HPDE6-E6E7 (cell line): ENCODE data around the gene SLC37A2.

ENCODE experiments used
- DNase-seq: peaks from one replicate; pipeline ENCODE4 v3.0.0; 2011; ENCODE audit warnings: missing footprints; ENCODE audit errors: extremely low spot score

Gene SLC37A2

GRCh38 chr11:125071435-125071834 is 8.3 kb downstream of the SLC37A2 start:
- DNase-seq, result no peak

DNA sequence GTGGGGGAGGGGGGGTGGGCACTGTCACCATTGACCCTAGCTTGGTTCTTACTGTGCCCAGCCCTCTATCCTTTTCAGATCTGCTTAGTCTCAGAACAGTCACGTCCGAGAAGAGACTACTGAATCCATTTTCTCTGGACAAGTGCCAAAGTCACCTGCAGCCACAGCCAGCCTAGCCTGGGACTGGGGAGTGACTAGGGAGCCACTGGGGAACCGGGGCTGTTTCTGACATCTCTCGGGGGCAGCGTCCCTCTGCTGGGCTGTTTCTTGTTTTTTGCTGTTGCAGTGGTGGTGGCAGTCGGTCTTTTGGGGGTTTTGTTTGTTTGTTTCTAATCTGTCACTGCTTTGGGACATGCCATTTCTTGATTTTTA is 8.7 kb downstream of the SLC37A2 start:
- no peak for DNase-seq

DNA sequence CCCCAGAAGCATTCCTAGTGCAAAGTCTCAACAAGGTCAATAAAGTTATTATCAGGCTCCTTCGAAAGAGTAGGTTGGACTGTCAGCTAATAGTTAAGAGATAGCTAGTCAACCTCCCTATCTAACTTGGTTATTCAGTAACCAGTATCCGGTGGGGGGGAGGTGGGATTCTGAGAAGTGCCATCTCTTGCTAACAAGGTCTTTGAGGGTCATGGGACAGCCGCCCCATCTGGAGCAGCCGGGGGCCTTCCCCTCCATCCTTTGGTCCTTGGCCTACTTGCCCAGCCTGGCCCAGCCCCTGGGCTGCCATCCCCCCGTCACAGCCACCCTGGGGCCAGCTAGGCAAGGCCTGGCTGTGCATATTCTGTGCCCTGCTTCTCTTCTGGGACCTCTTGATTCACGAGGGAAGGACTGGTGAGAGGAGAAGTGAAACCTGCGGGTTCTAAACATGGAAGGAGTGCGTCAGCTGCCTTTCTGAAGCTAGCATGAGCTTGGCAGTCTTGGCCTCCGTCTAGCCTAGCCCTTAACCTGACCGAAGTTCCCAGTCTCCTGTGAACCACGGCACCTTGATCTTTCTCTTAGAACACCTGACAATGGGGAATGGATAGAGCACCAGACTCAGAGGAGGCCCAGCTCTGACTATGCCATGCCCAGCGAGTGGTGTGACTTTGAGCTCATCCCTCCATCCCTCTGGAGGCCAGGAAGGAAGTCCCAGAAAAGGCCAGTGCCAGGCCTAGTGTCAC is 9.3 kb downstream of the SLC37A2 start:
- no peak for DNase-seq

DNA sequence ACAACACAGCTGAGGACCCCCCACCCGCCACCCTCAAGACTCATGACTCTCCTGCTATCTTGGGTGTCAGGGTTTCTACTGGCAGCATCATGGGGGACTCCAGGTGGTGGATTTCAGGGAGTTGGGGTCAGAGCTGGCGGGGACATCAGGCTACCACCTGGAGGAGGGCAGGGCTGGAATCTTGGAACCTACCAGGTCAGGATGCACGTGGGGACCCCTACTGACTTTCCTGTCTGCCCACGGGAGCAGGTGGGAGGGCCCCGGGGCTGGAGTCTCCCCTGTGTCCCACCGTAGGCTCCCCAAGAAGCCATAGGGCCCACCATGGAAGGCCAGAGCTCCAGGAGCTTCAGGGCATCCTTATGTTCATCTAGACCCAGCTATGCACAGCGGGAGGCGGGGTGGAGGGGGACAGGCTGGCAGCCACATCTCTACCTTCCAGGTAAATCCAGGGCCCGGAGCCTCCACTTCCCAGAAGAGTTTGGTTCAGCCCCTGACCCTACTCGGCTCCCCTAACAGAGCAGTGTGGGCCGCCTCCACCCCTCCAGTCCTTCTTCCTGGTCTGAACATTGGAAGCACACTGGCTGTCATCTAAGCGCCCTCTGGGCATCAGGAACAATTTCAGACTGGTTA is 10.0 kb downstream of the SLC37A2 start:
- DNase-seq, result no peak

- DNase-seq, result no peak
These were observed 10.7 kb downstream of the SLC37A2 start for GRCh38 chr11:125073616-125074483.

DNA sequence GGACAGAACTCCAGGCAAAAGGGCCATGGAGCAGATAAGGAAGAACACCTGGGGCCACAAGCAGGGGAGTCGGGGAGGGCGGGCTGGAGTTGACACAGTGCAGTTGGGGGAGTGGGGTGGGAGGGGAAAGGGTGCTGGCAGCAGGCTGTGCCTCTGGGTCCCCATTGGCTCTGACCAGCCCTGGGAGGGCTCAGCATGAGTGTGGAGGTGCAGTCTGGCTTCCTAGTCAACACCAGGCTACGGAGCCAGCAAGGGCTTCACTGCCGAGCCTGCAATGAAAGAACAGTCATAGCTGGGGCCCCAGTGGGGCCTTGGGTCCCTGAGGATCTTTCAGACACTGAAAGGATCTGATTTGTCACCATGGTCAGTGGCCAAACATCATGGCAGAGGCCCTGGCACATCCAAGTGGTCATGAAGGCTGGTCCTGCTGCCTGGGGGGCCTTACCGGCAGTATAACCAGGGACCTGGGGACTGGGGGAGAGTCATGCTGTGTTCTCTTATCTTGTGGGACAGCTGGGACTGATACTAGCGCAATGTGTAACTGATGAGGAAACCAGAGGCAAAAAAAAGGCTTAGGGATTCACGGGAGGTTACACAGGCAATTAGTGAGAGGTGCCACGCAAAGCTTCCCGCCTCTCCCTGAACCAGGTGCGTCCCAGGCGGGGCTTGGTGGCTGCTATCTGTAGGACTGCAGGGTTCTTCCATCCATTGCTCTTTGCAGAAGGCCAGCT is 11.6 kb downstream of the SLC37A2 start:
- DNase-seq, result no peak

- no peak for DNase-seq
These were observed 12.1 kb downstream of the SLC37A2 start for GRCh38 chr11:125075242-125075625.

DNA sequence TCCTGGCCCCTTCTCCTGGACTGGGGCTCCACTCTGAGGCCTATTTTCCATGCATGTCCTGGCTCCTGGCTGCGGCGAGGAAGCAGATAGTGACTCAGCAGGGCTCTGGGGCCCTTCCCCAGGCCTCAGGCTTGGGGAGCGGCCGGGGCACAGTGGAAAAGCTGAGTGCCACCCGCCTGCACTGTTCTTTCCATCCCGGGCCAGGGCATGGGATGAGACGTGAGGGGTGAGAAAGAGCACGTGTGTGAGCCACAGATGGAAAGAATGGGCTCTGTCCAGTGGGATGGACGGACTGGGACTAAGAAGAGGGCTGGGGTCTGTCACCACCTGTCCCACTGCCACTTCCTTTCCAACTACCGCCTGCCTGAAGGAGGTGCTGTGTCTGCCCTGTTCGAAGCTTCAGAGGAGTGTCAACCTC is 12.8 kb downstream of the SLC37A2 start:
- DNase-seq, result peak; percentile 92

- no peak for DNase-seq
These were observed 13.4 kb downstream of the SLC37A2 start for GRCh38 chr11:125076378-125076945.

DNA sequence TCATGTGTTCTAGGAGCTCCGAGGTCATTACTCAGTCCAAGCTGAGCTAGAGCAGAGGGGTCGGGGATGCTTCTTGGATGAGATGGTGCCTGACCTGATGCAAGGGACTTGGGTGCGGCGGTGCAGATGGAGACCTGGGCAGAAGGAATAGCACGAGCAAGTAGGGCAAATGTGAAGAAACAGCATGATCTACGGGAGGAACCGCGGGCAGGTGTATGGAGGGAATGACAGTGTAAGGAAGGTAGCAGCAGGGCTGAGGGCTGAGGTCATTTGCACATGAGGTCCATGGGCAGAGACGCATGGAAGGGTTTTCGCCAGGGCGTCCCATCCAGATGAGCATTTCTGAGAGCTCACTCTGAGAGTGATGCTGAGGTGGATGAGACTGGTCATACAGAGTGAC is 14.9 kb downstream of the SLC37A2 start:
- no peak for DNase-seq

GRCh38 chr11:125078516-125079140 is 15.5 kb downstream of the SLC37A2 start:
- DNase-seq, result no peak

DNA sequence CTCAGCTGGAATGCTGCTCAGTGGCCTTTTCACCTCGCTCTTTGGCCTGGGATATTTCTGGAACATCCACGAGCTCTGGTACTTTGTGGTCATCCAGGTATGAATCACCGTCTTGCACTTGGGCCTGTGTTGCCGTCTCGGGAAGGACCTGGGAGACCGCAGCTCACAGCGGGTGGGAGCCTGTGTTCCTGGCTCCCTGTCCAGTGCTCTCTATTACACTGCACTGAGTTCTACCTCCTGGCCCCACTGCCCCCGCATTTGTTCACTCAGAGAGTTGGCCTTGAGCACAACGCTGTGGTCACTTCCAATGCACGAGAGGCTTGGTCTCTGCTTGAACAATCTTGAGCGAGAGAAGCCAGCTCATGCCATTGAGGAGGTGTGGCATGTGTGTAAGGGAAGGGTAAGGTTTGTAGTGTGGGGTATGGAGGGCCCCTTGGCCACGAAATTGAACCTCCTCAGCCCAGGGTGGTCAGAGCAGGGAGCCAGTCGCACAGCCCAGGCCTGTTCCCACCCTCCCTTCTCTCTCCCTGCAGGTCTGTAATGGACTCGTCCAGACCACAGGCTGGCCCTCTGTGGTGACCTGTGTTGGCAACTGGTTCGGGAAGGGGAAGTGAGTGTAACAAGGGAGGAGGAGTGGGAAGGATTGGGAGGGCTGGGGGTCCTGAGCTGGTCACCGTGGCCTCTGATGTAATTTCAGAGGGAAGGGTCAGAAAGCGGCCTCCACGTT is 16.2 kb downstream of the SLC37A2 start:
- no peak for DNase-seq

DNA sequence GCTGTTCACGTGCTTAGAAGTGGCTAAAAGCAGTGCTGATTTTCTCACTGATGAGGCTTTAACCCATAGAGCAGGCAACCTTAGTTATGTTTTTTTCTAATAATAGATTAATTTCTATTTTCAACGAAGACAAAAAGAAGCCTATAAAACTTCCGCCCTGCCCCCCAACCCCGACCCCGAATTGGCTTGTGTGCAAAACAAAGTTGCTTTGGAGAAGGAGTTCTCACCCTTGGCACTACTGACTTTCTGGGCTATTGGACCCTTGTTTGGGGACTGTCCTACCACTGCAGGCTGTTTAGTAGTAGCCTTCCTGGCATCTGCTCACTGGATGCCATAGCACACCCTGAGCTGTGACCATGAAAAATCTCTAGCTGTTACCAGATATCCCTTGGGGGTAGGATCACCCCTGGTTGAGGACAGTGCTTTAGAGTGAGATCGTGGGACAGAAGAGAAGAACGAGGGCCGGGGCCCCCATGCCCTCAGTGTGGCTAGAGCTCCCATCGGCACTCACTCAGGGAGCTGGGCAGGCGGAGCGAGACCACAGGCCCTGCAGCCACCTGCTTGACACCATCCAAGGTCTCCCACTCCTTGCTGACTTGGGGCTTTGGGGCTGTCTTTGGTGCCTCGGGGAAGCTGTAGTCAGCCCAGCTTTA is 16.9 kb downstream of the SLC37A2 start:
- DNase-seq, result no peak

DNA sequence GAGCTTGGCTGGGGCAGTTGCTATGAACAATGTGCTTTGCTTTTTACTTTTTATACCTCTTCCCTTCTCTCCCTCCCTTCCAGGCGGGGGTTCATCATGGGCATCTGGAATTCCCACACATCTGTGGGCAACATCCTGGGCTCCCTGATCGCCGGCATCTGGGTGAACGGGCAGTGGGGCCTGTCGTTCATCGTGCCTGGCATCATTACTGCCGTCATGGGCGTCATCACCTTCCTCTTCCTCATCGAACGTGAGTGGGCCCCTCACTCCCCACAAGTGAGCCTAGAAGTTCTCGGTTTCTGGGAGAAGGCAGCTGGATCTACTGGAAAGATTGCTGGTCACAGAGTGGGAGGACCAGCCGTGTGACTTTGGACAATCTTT is 17.4 kb downstream of the SLC37A2 start:
- DNase-seq, result no peak

DNA sequence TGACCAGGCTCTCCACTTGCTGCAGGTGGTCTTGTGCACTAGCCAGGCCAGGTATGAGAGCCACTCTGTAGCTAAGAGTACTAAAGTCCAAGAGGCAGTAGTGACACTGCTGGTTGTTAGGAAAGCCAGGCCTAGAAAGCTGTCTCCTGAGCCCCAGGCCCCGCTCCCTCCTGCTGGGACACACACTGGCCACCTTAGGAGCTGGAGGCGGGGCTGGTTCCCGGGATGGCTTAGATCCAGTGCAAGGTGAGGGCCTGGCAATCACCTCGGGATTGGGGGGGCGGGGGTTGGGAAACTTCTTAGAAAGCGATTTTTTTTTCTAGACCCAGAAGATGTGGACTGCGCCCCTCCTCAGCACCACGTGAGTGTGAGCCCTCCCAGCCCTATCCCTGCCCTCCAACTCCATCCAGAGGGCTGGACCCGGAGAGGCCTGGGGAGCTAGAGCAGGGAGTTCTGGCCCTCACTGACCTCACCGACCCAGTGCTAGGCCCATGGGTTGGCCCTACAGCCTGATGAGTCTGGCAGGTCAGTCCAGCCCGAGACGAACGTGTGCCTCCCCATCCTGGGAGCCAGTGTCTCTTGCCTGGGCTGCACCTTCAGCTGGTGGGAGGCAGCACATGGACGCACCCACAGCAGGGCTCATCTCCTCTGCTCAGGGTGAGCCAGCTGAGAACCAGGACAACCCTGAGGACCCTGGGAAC is 18.1 kb downstream of the SLC37A2 start:
- DNase-seq, result no peak

DNA sequence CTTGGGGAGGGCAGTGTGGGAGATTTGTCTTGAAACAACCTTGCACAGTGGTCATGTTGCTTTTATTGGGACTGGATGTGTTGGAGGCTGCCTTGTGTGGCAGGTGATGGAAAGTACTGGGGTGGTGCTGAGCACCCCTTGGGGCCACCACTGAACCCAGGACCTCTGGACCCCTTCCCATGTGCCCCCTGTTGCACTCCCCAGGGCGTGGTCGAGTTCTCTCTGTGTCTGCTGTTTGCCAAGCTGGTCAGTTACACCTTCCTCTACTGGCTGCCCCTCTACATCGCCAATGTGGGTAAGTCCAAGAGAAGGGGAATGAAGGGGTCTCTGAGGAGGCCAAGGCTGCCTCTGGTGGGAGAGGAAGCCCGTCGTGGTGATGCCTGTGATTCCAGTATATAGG is 18.9 kb downstream of the SLC37A2 start:
- no peak for DNase-seq

- peak; percentile 97 for DNase-seq
These were observed 19.7 kb downstream of the SLC37A2 start for GRCh38 chr11:125082611-125083311.

- no peak for DNase-seq
These were observed 20.4 kb downstream of the SLC37A2 start for GRCh38 chr11:125083312-125084056.
